Mucosa of rectum (tissue), 2 donors: Measurements from ENCODE around the gene STAT3.

ENCODE experiments used
- H3K27ac ChIP-seq, 2 donors: one replicate each; pipeline ENCODE4 v1.7.0; 2013; ENCODE audit warnings: inconsistent platforms in 2 of 2, low read depth in 2 of 2, low read length in 2 of 2
- H3K27me3 ChIP-seq, 2 donors: one replicate each; pipeline ENCODE4 v1.7.0; 2013; ENCODE audit warnings: low read length in 2 of 2; ENCODE audit not compliant: control insufficient read depth in 2 of 2, insufficient read depth in 2 of 2
- H3K36me3 ChIP-seq, 2 donors: one replicate each; pipeline ENCODE4 v1.7.0; 2013; ENCODE audit warnings: low read length in 2 of 2; ENCODE audit not compliant: control insufficient read depth in 2 of 2, insufficient read depth in 2 of 2
- H3K4me1 ChIP-seq, 2 donors: one replicate each; pipeline ENCODE4 v1.7.0; 2013; ENCODE audit warnings: low read length in 2 of 2, mild to moderate bottlenecking in 1 of 2; ENCODE audit not compliant: control insufficient read depth in 2 of 2, insufficient read depth in 2 of 2
- H3K4me3 ChIP-seq, 2 donors: one replicate each; pipeline ENCODE4 v1.7.0; 2013; ENCODE audit warnings: low read length in 2 of 2
- H3K9ac ChIP-seq, 2 donors: one replicate each; pipeline ENCODE4 v1.7.0; 2013; ENCODE audit warnings: low read length in 2 of 2, low read depth in 1 of 2, mild to moderate bottlenecking in 1 of 2
- H3K9me3 ChIP-seq, 2 donors: one replicate each; pipeline ENCODE4 v1.7.0; 2013; ENCODE audit warnings: low read length in 2 of 2; ENCODE audit not compliant: control insufficient read depth in 2 of 2
- donor health status: healthy.
- donor health status: Normal muscosa, but diverticular disease.

Gene STAT3

DNA sequence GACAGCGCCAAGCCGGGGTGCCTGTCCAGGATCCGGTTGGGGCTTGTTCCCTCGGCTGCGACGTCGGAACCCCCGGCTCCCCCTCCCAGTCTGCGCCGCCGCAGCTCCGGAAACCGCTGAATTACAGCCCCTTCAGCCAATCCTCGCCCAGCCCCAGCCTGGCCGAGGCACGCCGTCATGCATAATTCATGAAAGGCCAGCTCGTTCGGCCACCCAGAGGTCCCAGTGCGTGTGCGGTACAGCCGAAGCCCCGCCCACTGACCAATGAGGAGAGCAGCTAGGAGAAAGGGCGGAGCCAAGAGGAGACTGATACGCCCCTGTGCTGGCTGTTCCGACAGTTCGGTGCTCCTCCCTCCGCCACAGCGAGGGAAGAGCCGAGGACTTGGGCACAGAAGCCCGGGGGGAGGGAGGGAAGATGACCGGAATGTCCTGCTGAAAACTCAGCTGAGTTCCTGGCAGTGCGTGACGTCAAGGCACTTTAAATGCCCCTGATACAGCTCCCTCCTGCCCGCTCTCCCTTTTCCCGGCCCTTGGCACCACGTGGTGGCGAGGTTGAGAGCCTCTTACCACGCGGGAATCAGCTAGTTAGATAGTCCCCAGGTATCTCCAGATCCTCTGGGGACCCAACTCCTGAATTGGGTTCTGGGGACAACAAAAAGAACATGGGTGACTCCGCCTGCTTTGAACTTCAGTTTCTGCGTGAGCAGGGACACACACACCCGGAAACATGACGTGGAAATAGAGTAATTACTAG, at the start of gene STAT3:
TSS of gene STAT3 (minus strand) at position 62 of the 754 bp plus-strand sequence. CDS start 39,926 bp downstream, outside the sequence.
- H3K27ac ChIP-seq: peak within 1 kb of the TSS; percentile 99
- no peaks in the 10 kb centered on the region for H3K27me3 ChIP-seq
- H3K4me3 ChIP-seq: peak within 1 kb of the TSS; percentile 89 to 91
- H3K9me3 ChIP-seq: no peaks in the 10 kb centered on the region
- H3K36me3 ChIP-seq: peaks cover 0 to 2% of the 10 kb centered on the region in 2 donors
- peak within 1 kb of the TSS; percentile 96 to 97 for H3K9ac ChIP-seq
- peaks cover 2 to 14% of the 10 kb centered on the region in 2 donors for H3K4me1 ChIP-seq

DNA sequence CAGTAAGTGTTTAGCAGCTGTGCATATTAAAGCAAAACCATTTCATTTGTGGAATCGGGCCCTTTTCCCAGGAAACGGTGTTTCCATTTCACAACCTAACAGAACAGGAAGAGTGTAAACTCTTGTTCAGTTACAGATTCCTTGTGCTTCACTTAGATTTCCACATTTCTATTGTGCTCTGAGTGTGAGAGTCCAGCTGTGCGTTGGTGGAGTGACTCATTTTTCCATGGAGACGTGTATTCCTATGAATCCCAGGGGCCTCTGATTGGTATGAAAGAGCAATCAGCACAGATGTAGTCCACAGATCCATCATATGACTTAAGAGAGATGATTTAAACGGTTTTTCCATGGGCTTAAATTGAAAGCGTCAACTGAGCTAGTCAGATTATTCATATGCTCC, 48.1 kb upstream of the STAT3 start:
- Histone ChIP-seq H3K4me3 (no peak overlapping the region), H3K27ac (peak overlapping the region; percentile 47 to 49), H3K36me3 (no peaks in the 10 kb centered on the region), H3K9ac (no peak overlapping the region), H3K9me3 (no peaks in the 10 kb centered on the region), H3K27me3 (no peaks in the 10 kb centered on the region), H3K4me1 (peaks cover 6 to 7% of the 10 kb centered on the region in 2 donors)

DNA sequence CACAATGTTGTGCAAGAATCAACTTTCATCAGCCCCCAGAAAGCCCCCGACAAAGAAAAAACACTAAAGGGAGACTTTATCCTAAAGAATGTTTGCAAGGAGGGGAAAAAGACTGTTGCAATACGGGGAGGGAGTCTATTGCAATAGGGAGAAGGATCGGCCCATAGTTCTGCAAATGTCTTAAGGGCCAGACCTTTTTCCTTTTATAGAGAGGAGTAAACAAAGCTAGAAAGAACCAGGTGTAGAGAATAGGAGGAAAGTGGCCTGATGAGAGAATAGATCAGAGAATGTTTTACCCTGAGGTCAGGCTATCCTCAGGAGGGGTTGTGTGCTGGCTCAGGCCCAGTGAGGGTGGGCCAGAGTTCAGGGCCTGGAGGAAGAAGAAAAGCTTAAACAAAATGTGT, 43.5 kb upstream of the STAT3 start:
- no peak overlapping the region for H3K9ac ChIP-seq
- no peak overlapping the region for H3K27ac ChIP-seq
- peaks cover 0 to 7% of the 10 kb centered on the region in 2 donors for H3K4me1 ChIP-seq
- no peaks in the 10 kb centered on the region for H3K27me3 ChIP-seq
- H3K36me3 ChIP-seq: no peaks in the 10 kb centered on the region
- H3K9me3 ChIP-seq: no peaks in the 10 kb centered on the region
- H3K4me3 ChIP-seq: no peak overlapping the region

DNA sequence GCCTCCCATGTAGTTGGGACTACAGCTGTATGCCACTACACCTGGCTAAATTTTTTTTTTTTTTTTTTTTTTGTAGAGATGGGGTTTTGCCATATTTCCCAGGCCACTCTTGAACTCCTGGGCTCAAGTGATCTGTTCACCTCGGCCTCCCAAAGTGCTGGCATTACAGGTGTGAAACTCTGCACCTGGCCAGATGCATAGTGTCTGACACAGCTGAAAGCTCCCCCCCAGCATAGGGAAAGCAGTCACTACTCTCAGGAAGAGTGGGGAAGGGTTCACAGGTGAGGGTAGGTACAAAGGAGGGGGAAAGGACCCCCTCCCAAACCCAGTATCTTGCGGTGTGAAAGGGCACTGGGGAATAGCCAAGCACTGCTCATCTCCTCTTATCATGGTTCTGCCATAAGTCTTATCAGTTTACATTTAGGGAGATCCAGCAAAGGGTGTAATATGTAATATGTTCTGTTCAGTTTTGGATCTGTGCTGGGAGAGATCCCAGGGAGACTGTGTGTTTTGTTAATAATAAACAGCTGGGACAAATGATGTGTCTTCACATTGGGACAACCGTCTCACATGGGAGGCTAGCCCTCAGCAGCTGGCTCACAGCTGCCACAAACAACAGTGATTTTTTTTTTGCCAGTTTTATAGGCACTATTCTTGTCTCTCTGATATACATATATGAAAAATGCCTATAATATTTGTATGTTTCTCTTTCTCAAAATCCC, 41.6 kb upstream of the STAT3 start:
- no peaks in the 10 kb centered on the region for H3K9me3 ChIP-seq
- H3K9ac ChIP-seq: no peak overlapping the region
- H3K4me1 ChIP-seq: peaks cover 0 to 7% of the 10 kb centered on the region in 2 donors
- no peak overlapping the region for H3K4me3 ChIP-seq
- H3K27ac ChIP-seq: no peak overlapping the region
- peaks cover 0 to 1% of the 10 kb centered on the region in 2 donors for H3K27me3 ChIP-seq
- no peaks in the 10 kb centered on the region for H3K36me3 ChIP-seq

DNA sequence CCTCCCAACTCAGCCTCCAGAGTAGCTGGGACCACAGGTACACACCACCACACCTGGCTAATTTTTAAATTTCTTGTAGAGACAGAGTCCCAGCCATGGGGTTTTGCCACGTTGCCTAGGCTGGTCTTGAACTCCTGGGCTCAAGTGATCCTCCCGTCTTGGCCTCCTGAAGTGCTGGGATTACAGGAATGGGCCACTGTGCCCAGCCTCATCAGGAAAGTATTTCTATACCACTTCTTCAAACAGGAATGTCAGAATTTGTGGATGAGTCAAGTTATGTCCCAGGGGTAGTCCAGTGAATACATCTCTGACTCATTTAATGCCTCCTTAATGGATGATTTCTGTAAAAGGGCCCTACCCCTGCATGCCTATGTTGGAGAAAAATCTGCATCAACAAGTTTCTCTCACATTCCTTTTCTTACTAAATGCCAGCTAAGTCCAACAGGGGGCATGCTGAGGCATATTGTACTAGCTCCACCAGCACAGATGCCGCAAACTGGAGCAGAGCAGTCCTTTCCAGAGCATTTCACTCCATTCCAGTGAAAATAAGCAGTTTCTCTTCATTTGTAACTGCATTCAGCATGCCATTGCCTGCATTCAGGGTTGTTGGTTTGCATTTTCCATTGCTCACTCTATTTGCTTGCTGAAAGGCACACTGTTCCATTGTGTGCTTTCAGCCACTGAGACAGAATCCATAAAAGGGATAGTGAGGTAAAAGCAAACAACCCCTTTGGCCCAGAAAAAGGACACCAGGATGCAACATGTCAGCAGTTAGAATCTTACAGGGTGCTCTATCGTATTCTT, 40.1 kb upstream of the STAT3 start:
- H3K27me3 ChIP-seq: peaks cover 0 to 4% of the 10 kb centered on the region in 2 donors

DNA sequence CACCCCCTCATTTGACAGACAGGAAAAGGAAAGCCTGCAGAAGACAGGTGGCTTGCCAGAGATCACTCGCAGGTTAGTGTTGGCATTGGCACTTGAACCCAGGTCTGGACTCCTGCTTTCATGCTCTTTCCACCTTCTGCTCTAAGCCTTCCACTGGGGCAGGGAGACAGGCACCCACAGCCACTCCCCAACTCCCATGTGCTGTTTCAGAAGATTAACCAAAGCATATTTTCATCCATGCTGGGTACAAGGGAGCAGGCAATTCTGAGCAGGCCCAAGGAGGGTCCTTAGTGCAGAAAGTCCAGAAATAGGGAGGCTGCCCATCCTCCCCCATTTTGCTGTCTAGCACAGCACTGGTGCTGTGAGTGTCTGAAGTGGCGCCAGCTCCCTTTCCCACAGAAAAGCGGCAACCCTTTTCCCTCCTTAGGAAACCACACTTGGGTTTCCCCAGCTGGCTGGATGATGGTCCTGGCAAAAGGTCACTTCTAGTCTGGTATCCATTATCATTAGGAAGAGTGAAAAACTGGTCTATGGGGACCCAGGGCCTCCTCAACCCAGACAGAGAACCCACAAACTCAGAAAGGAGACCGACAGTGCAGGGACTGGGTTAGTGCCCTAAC, 36.9 kb upstream of the STAT3 start:
- peaks cover 3 to 9% of the 10 kb centered on the region in 2 donors for H3K27me3 ChIP-seq
- H3K4me3 ChIP-seq: no peak overlapping the region
- H3K9ac ChIP-seq: no peak overlapping the region
- H3K36me3 ChIP-seq: no peaks in the 10 kb centered on the region
- H3K27ac ChIP-seq: no peak overlapping the region
- H3K9me3 ChIP-seq: no peaks in the 10 kb centered on the region
- peaks cover 11% of the 10 kb centered on the region in 2 donors for H3K4me1 ChIP-seq

More for the DNA sequence above, 40.1 kb upstream of the STAT3 start:
- no peaks in the 10 kb centered on the region for H3K9me3 ChIP-seq
- no peak overlapping the region for H3K4me3 ChIP-seq
- peaks cover 0 to 7% of the 10 kb centered on the region in 2 donors for H3K4me1 ChIP-seq
- H3K27ac ChIP-seq: no peak overlapping the region
- no peak overlapping the region for H3K9ac ChIP-seq
- H3K36me3 ChIP-seq: no peaks in the 10 kb centered on the region

DNA sequence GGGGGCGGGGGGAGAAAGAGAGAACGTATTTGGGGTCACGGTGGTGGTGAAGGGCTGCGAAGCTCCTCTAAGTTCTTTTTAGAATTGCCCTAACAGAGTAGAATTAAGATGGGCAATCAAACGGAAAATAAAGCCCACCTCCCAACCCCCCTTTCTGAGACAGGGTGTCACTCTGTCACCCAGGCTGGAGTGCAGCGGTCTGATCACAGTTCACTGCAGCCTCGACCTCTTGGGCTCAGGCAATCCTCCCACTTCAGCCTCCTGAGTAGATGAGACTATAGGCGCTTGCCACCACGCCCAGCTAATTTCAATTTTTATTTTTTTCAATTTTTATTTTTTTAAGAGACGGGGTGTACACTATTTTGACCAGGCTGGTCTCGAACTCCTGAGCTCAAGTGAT, 35.5 kb upstream of the STAT3 start:
- no peak overlapping the region for H3K9ac ChIP-seq
- peaks cover 11% of the 10 kb centered on the region in 2 donors for H3K4me1 ChIP-seq
- H3K27ac ChIP-seq: peak overlapping the region; percentile 58 to 89
- no peaks in the 10 kb centered on the region for H3K9me3 ChIP-seq
- H3K4me3 ChIP-seq: peak overlapping the region; percentile 72 to 80
- peaks cover 3 to 9% of the 10 kb centered on the region in 2 donors for H3K27me3 ChIP-seq
- H3K36me3 ChIP-seq: no peaks in the 10 kb centered on the region

DNA sequence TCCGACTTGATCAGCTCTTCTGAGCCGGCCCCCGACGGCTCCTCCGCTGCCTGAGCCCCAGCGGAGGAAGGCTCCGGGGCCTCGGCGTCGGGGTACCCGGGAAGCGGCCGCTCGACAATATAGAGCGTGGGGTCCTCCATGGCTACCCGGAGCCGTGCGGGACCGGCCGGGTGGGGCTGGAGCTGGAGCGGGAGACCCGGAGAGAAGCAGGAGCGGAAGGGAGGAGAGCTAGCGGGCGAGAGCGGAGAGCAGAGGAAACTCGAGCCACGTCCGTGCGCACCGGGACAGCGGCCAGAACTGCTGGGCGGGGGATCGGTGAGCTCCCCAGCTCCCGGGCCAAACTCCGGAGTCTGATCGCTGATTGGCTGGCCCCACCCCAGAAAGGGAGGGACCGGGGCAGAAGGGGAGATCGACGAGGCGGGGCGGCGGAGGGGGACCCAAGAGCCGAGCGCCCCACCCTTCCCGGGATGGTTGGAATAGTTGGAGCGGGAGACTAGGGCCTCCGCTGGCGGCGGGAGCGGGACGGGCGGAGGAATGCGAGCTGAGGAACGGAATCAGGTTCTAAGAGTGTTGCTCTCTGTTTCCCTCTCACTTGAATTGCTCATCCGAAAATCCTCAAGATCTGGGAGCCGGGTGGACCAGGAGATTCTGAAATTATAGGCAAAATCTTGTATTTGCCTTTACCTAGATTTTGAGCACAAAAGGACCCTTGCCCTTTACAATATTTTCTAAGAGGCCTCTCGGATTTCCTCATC, 34.9 kb upstream of the STAT3 start, which contains the start of gene CAVIN1:
TSS of gene CAVIN1 (minus strand) at position 299 of the 755 bp plus-strand sequence. CDS start at position 140, 159 bp downstream.
- Histone ChIP-seq H3K27ac (peak within 1 kb of the TSS; percentile 80 to 89), H3K9me3 (no peaks in the 10 kb centered on the region), H3K4me1 (peaks cover 8 to 11% of the 10 kb centered on the region in 2 donors), H3K4me3 (peak within 1 kb of the TSS; percentile 72 to 80), H3K36me3 (no peaks in the 10 kb centered on the region), H3K27me3 (peaks cover 3 to 9% of the 10 kb centered on the region in 2 donors), H3K9ac (peak within 1 kb of the TSS; percentile 71 to 76)

DNA sequence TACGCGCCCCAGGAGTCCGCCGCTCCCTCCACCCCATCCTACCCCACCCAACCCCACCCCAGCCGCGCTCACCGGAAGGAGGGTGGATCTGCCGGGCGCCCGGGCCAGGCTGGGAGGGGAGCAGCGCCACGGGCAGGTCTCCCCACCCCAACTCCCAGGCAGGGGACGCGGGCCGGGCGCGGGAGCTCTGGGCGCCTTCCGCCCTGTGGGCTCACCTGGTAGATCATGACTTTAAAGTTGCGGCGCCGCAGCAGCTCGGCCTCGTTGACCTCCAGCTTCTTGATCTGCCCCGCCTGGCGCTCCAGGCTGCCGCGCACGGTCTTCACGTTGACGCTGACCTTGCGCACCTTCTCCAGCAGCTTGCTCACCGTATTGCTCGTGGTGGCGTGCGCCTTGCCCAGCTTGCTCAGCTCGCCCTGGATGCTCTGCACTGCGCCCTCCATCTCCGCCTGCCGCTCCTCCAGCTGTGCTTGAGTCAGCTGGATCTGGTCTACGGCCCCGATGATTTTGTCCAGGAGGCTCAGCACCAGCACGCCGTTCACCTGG, 34.2 kb upstream of the STAT3 start:
- H3K36me3 ChIP-seq: no peaks in the 10 kb centered on the region
- peak overlapping the region; percentile 71 to 76 for H3K9ac ChIP-seq
- peak overlapping the region; percentile 80 to 89 for H3K27ac ChIP-seq
- H3K4me3 ChIP-seq: peak overlapping the region; percentile 72 to 80
- no peaks in the 10 kb centered on the region for H3K9me3 ChIP-seq
- peaks cover 8 to 11% of the 10 kb centered on the region in 2 donors for H3K4me1 ChIP-seq
- peaks cover 3 to 9% of the 10 kb centered on the region in 2 donors for H3K27me3 ChIP-seq
